ENCODE results near the gene IGFBP5.

DNA sequence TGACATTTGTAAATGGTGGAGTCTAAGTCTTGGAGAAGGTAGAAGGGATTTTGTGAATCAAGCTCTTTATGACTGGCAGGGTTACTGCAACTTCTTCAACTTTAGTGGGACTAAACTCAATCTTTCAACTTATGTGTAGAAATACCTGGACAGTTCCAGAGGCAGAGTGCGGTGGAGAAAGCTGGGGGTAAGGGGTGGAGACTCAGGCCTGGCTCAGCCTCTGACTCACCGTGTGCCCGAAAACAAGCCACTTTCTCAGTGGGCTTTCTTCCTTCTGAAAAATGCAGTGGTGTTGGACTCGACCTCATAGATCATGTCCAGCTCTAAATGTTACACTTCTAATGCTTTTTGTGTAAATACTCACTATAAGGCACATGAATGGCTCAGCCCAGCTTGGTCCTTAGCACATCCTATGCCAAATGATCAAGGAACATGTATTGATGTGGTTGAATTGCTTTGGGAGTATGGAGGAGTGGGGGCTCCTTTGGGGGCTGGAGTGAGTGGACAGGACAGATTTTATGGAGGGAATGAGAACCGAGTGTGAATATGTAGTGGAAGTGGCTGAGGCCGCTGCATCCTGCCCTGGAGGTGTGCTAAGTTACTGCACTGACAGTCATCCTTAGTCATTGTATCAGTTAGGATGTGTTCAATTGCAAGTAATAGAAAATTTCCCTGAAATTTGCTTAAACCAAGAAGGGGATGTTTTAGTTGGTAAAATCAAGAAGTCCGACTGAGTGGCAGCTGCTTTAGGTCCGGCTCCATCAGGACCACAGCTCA is 32.2 kb upstream of the IGFBP5 start:
- TF ChIP-seq, protein P1, sequence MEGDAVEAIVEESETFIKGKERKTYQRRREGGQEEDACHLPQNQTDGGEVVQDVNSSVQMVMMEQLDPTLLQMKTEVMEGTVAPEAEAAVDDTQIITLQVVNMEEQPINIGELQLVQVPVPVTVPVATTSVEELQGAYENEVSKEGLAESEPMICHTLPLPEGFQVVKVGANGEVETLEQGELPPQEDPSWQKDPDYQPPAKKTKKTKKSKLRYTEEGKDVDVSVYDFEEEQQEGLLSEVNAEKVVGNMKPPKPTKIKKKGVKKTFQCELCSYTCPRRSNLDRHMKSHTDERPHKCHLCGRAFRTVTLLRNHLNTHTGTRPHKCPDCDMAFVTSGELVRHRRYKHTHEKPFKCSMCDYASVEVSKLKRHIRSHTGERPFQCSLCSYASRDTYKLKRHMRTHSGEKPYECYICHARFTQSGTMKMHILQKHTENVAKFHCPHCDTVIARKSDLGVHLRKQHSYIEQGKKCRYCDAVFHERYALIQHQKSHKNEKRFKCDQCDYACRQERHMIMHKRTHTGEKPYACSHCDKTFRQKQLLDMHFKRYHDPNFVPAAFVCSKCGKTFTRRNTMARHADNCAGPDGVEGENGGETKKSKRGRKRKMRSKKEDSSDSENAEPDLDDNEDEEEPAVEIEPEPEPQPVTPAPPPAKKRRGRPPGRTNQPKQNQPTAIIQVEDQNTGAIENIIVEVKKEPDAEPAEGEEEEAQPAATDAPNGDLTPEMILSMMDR (IDR thresholded peaks at IDR 0.05) = no peak
- no peak for TF ChIP-seq POLR2A (IDR thresholded peaks at IDR 0.05)
